Thoracic aorta (tissue), 2 donors: ENCODE measurements around the gene CRIP2. TPM values are rescaled to one million over a fixed set of nuclear protein-coding genes. Genes with fewer than 3 reads are reported as not detected.

Experiments used
- ATAC-seq: fragments of 150-250 bp; one replicate; pipeline ENCODE4 v1.8.0; 2017; ENCODE audit warnings: low read depth; ENCODE audit not compliant: insufficient number of reproducible peaks, low FRiP score
- DNase-seq: peaks from one replicate; pipeline ENCODE4 v3.0.0-alpha.2; 2020; ENCODE audit warnings: low spot score
- H3K27ac ChIP-seq, 2 donors: fragments of 200-600 bp; sonication (generic); 1 replicate in 1 of 2; 2 replicates in 1 of 2; pipeline ENCODE4 v1.5.1; 2016; ENCODE audit warnings: mild to moderate bottlenecking in 2 of 2, moderate library complexity in 2 of 2
- H3K27me3 ChIP-seq: fragments of 200-600 bp; sonication (generic); replicated peaks from 2 replicates; pipeline ENCODE4 v1.6.0; 2016; ENCODE audit warnings: mild to moderate bottlenecking; ENCODE audit not compliant: insufficient read depth
- H3K36me3 ChIP-seq: fragments of 200-600 bp; sonication (generic); one replicate; pipeline ENCODE4 v1.5.1; 2016
- H3K4me1 ChIP-seq, 2 donors: fragments of 200-600 bp; sonication (generic); 1 replicate in 1 of 2; 2 replicates in 1 of 2; pipeline versions ENCODE4 v1.5.1 to v1.6.0; 2016; ENCODE audit warnings: low read depth in 2 of 2, mild to moderate bottlenecking in 1 of 2; ENCODE audit not compliant: control insufficient read depth in 1 of 2
- H3K4me3 ChIP-seq: fragments of 200-600 bp; sonication (generic); 2 replicates; pipeline ENCODE4 v1.5.1; 2016; ENCODE audit warnings: mild to moderate bottlenecking
- H3K9me3 ChIP-seq: fragments of 200-600 bp; sonication (generic); 2 replicates; pipeline ENCODE4 v1.5.1; 2016
- total RNA-seq, 2 donors: library from RNA; depleted of rRNA; stranded (reverse); fragments of >200 nt; gene quantifications; one replicate each; pipeline versions ENCODE4 v1.1.0 to v1.2.3, GENCODE V29; 2016
- TF ChIP-seq, protein P1 (sequence below): fragments of 200-600 bp; sonication (generic); IDR thresholded peaks from one replicate; pipeline ENCODE4 v1.5.1; 2019; ENCODE audit warnings: antibody characterized with exemption

CRIP2 gene
- total RNA-seq, 2 donors from 2014 or later = 307 to 748 TPM

DNA sequence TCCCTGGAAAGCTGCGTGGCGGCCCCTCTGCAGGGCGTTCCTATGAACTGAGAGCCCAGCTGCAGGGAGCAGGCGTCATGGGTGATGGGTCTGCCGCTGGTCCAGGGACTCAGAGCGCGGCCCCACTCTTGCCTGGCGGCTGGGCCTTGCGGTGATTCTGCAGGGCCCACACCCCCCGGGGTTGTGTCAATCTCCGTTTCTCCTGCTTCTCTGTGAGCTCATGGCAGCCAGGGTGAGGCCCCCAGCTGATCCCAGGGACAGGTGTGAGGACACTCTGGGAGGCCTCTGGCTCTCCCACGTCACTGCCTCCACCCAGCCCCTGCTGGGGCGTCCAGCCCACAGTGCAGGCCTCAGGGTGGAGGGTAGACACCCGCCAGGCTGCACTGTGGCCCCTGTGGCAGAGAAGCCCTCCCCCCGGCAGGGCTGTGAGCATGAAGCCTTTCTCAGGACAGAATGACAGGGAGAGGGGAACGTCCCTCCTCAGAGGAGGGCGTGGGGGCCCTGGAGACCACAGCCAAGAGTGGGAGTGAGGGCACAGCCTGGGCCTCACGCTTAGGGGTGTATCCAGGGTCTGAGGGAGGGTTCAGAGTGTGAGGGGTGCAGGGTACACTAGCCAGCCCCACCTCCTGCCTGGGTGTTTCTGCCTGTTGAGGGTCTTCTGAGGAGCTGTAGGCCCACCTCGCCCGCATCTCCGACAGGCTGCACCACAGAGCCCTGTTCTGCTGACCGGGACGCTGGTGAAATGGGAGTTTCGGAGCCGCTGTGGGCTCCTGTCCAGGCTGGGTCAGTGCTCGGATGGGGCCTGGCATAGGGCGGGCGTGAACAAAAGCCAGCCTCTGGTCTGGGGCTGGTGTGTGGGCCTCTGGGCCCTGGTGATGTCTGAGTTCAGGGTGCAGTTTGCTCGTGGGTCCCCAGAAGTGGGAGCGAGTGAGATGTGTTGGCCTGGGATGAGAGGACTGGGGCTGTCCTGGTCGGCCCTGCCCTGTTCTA, 26.7 kb upstream of the CRIP2 start:
- DNase-seq = no peak
- no peak for ATAC-seq
- TF ChIP-seq, protein P1, sequence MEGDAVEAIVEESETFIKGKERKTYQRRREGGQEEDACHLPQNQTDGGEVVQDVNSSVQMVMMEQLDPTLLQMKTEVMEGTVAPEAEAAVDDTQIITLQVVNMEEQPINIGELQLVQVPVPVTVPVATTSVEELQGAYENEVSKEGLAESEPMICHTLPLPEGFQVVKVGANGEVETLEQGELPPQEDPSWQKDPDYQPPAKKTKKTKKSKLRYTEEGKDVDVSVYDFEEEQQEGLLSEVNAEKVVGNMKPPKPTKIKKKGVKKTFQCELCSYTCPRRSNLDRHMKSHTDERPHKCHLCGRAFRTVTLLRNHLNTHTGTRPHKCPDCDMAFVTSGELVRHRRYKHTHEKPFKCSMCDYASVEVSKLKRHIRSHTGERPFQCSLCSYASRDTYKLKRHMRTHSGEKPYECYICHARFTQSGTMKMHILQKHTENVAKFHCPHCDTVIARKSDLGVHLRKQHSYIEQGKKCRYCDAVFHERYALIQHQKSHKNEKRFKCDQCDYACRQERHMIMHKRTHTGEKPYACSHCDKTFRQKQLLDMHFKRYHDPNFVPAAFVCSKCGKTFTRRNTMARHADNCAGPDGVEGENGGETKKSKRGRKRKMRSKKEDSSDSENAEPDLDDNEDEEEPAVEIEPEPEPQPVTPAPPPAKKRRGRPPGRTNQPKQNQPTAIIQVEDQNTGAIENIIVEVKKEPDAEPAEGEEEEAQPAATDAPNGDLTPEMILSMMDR = no peak
- no peaks in the 10 kb centered on the region for H3K9me3 ChIP-seq
- peak overlapping the region in 1 of 2 donors; percentile 9 for H3K27ac ChIP-seq
- no peaks in the 10 kb centered on the region for H3K27me3 ChIP-seq
- H3K4me3 ChIP-seq = no peak overlapping the region
- peaks cover 18% of the 10 kb centered on the region for H3K36me3 ChIP-seq
- peaks cover 0 to 15% of the 10 kb centered on the region in 2 donors for H3K4me1 ChIP-seq

DNA sequence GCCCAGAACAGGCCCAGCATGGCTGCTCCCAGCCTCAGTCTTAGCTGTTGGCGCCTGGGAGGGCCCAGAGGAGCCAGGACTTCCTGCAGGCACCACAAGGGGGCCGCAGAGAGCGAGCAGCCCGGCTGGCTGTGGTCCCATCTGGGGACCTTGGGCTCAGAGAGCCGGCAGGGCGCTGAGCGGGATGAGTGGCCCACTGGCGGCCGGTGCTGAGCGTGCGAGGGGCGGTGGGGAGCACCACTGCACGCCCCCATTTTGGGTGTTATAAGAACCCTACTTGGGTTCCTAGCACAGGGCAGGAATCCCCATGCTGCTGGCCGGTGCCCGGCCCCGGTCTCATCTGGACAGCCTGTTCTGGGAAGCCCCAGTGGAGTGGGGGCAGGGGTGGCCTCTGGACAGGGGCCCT, 25.9 kb upstream of the CRIP2 start:
- no peaks in the 10 kb centered on the region for H3K9me3 ChIP-seq
- TF ChIP-seq, protein P1 = peak; percentile 93
- peaks cover 21% of the 10 kb centered on the region for H3K36me3 ChIP-seq
- DNase-seq = no peak
- ATAC-seq = no peak
- peak overlapping the region in 1 of 2 donors; percentile 9 for H3K27ac ChIP-seq
- peaks cover 0 to 15% of the 10 kb centered on the region in 2 donors for H3K4me1 ChIP-seq
- H3K4me3 ChIP-seq = no peak overlapping the region
- H3K27me3 ChIP-seq = no peaks in the 10 kb centered on the region

DNA sequence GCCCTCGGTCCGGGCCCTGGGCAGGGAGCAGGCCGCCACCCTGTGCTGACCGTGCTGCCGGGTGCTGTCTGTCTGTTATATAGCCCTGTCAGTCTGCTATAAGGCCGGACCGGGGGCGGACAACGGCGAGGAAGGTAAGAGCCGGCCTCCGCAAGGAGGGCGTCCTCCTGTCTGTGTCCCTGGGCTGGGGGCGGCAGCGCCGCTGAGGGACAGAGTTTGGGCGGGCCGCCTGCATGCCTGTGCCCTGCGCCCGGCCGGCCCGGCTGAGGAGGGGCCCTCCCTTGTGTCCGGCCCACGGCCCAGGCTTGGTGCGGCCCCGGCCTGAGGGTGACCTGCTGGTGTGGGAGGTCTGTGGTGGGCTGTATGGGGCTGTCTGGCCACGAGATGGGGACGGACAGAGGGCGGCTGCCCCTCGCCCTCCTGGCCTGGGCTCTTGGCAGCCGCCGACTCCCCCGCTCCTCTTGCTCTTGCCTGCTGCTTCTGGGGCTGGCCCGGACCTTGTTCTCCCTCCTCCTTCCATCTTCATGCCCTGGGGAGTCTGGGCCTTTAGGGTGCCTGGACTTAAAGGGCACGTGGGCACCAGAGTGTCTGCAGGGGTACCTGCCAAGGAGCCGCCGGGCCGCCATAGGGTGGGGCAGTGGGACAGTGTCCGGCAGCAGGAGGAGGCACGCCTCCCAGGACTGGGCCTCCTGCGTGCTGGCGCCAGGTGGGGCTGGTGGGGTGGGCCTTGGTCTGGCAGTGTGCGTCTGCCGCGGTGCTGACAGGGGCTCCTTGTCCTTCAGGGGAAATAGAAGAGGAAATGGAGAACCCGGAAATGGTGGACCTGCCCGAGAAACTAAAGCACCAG, 25.1 kb upstream of the CRIP2 start:
- Histone ChIP-seq H3K9me3 (no peaks in the 10 kb centered on the region), H3K27me3 (no peaks in the 10 kb centered on the region), H3K36me3 (peaks cover 29% of the 10 kb centered on the region), H3K4me3 (no peak overlapping the region), H3K27ac (no peak overlapping the region), H3K4me1 (peaks cover 0 to 15% of the 10 kb centered on the region in 2 donors)
- DNase-seq (no peak), ATAC-seq (no peak)
- TF ChIP-seq, protein P1 = no peak

DNA sequence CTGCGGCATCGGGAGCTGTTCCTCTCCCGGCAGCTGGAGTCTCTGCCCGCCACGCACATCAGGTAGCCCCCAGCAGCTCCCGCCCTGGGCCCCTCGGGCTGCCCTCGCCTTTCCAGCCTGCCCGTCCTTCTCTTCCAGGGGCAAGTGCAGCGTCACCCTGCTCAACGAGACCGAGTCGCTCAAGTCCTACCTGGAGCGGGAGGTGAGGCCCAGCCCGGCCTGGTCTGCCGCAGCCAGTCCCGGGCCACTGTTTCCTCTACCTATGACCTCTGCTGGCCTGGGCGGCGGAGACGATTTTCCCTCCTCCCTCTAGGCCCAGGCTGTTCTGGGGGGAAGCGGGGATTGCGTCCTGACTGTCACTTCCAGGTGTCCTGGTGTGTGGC, 24.5 kb upstream of the CRIP2 start:
- Histone ChIP-seq H3K9me3 (no peaks in the 10 kb centered on the region), H3K27ac (no peak overlapping the region), H3K4me1 (peaks cover 0 to 15% of the 10 kb centered on the region in 2 donors), H3K4me3 (no peak overlapping the region), H3K27me3 (no peaks in the 10 kb centered on the region), H3K36me3 (peaks cover 35% of the 10 kb centered on the region)
- DNase-seq (no peak), ATAC-seq (no peak)
- TF ChIP-seq, protein P1 = no peak
